HL-60/S4 treated with phorbol 12-myristate 13-acetate at 8.2 ng/mL for 4 days and 3 days (cell line): ENCODE results near the gene FBF1.

Experiments
- in situ Hi-C: fragments of 300-500 bp; cut with MboI; formaldehyde crosslinking; loops from 2 replicates; pipeline ENCODE4 v1.15.0; 2022; ENCODE audit warnings: low sequenced_read_pairs

FBF1 gene

DNA sequence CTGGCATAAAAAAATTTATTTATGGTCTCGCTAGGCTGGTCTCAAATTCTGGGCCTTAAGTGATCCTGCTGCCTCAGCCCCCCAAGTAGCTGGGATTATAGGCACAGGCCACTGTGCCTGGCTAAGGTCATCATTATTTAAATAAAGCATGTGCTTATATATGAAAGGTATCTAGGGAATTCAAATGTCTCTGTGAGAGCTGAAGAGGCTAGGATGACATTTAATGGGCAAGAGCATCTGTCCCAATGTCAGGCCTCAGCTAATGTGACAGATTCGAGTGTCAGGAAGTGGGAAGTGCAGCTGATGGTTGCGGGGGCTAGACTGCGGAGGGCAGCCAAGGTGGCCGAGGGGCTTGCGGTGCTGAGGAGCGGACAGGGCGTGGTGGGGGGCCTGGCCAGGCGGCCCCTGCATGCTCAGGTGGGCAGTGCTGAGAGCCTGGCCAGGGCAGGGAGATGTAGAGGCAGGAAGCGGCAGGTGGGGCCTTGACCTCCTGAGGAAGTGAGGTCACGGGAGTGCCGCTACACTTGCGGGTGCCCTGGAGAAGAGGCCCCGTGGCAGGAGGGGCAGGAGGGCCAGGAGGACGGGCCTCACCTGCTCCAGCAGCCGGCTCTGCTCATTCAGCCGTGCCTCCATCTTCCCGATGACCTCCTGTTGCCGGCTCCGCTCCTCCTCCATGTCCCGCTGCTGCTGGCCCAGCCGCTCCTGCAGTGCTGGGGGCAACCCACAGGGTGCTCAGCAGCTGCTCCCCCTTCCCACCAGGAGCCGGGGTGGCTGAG lies 23.5 kb downstream of the FBF1 start:
- in situ Hi-C loops = no loop called here

DNA sequence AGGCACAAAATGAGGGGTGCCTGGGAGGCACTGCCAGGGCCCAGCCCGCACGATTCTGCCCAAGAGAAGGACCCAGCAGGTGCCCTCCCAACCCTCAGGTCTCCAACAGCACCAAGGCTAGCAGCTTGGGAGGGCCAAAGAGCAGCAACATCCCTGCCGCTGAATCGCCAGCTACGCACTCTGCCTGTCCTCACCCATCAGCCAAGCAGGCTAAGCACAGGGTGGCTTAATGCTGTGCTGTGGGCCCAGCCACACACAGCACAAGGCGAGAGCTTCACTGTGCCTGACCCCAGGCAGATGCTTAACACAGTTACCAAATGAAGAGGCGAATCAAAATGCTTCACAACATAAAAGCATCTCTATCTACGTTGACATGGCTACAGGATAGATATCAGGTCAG lies 25.6 kb downstream of the FBF1 start:
- in situ Hi-C loops = no loop called here

DNA sequence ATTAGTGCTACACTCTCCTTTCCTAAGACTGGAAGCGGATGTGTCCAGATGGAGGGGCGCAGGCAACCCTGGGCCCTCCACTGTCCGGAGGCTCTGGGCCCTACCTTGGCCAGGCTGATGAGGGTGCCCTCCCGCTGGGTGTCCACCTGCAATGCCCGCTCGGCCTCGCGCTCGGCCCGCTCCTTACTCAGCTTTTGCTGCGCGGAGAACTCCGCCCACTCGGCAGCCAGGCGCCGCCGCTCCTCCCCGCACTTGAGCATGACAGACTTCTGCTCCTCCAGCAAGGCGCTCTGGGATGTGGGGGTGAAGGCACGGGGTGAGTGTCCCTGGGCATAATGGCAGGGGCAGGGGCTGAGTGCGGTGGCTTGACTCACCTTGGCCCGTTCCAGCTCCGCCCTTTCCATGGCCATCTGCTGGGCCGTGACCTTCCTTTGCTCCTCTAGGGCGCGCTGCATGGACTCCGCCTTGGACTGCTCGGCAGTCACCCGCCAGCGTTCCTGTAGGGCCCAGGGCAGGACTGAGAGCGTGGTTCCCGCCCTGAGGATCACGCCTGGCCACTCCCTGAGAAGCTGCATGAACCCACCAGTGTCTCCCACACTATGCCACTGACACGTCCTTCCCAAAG lies 26.1 kb downstream of the FBF1 start:
- in situ Hi-C loops = no loop called here

DNA sequence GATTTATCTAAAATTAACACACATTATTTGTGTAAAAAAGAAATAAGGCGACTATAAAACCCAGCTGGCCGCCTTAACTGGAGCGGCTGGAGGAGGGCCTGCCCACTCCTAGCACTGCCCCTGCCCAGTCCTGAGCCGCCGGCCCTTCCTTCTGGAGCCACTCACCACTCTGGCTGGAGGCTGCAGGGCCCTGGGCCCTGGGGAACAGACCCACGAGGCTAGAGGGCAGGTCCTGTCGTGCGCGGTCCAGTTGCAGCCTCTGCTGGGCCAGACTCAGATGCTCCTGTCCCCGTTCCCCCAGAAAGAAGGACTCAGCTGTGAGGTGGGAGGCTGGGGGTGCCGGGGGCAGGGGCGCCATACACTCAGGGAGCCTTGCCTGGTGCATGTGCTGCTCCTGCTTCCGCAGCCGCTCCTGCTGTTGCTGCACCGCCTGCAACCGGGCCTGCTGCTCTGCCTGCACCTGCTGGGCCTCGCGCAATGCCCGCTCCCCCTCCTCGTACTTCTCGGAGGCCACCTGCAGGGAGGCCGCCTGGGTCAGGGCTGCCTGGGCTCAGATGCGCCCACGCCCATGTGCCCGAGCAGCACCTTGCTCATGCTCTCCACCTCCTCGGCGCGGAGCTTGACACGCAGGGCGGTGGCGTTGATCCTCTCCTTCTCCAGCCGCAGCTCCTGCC lies 27.2 kb downstream of the FBF1 start:
- in situ Hi-C loops = no loop called here

DNA sequence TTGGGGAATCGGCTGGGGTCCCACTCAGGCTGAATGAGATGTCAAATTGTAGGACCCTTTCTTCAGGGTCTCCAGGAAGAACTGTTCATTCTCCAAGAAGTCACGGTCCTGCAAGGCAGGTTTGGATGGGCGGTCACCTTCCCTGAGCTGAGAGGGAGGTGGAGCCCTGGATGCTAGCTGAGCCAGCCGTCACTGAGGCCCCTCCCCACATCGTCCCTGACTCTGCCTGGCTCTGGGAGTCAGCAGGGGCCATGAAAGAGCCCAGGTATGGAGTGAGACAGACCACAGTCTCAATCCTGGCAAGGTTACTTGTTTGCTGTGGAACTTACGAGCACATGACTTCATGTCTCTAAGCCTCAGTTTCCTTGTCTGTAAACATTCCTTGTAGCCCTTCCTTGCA lies 30.1 kb downstream of the FBF1 start:
- in situ Hi-C loops = no loop called here

DNA sequence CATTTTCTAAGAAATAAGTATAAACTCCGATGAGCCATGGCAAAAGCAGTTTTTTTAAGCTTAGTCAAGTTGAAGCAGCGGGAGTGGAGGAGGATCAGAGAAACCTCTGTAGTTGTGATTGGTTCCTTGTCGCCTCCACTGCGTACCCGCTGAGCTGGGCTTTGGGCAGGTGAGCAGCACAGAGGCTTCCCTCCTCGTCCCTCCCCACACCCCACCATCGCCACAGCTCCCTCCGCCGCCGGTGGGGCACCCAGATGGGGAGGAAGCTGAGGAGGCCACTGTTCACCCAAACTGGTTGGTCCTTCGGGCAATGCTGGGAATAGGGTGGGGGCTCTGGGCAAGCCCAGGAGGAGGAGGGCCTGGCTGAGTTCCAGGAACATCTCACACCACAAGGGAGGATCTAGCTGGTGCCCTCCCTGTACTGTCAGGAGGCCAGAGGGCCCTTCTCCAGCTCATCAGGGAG lies 31.0 kb downstream of the FBF1 start:
- in situ Hi-C loops = loop anchor here (10.0 kb wide), 1 partner anchor 95 kb away; the partner anchor contains the start of gene CDK3

DNA sequence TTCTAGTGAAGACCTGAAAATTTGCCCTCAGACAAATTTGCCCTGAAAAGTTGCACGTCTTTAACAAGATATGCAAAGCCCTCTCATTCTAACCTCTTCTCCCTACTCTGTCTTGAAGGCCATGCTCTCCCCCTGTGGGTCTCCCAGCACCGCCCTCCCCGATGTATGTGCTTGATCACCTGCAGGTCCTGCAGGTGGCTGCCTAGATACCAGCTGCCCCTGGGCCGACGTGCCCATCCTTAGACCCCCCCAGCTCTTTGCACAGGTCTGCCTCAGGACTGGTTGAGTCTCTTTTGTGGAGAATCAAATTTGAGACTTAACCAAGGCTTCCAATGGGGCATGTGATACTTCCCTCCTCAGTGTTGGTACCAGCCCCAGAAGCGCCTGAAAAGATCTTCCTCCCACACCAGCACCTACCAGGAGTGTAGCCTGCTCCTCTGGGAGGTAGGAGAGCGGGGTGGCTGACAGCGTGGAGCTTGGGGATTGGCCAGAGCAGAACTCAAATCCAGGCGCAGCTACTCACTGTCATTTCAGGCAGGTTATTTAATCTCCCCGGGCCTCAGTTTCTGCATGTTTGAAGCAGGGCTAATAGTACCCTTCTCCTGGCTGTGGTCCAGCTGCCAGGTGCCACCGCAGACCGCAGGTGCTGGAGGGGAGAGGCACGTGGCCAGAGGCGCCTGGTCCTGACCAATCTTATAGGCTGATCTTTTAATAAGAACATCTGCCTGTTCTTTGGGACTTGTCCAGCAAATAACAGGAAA lies 31.6 kb downstream of the FBF1 start:
- in situ Hi-C loops = loop anchor here (10.0 kb wide), 1 partner anchor 96 kb away; the partner anchor contains the start of gene CDK3

DNA sequence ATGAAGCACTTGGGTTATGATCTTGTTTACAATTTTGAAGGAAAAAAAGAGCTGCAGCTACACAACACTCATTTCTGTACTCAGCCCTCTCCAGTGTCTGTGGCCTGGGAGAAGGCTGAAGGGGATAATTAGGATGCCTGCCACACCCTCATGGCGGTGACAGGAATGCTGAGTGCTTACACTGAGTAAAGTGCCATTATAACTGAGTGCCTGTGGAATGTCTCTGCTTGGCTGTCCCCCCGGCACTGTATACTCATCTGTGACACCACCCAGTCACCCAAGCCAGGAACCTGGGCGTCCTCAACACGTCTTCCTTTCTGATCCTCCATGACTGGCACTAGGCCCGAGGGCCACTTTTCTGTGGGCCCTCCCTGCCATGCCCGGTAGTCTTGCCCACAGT lies 32.6 kb downstream of the FBF1 start:
- in situ Hi-C loops = loop anchor here (10.0 kb wide), 1 partner anchor 97 kb away; the partner anchor contains the start of gene CDK3

DNA sequence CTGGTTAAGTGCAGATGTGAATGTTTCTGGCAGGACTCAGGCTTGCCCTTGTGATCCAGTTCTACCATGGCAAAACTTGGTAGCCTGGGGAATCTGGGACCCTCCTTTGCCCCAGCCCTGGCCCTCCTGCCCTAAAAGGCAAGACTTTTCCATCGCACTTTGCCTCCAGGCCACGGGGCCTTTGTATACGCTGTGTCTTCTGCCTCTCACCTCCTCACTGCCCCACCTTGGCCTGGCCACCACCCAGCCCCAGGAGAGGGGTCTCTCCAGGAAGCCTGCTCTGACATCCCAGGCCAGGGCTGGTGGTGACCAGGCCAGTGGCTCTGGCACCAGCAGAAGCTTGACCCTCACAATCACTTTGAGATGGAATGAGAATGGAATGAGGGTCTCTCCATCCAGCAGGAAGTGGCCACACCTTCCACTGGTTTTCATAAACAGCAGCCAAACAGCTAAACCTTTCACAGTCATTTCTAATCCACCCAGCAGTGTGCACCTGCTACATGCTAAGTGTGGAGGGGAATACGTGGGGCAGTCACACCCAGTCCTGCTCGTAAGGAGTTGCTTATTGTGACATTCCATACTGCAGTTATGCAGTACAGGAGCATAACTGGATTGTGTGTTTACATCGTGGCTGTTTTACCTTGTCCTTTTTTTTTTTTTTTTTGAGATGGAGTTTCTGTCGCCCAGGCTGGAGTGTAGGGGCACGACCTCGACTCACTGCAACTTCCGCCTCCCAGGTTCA lies 34.5 kb downstream of the FBF1 start:
- in situ Hi-C loops = loop anchor here (10.0 kb wide), 1 partner anchor 98 kb away; the partner anchor contains the start of gene CDK3

DNA sequence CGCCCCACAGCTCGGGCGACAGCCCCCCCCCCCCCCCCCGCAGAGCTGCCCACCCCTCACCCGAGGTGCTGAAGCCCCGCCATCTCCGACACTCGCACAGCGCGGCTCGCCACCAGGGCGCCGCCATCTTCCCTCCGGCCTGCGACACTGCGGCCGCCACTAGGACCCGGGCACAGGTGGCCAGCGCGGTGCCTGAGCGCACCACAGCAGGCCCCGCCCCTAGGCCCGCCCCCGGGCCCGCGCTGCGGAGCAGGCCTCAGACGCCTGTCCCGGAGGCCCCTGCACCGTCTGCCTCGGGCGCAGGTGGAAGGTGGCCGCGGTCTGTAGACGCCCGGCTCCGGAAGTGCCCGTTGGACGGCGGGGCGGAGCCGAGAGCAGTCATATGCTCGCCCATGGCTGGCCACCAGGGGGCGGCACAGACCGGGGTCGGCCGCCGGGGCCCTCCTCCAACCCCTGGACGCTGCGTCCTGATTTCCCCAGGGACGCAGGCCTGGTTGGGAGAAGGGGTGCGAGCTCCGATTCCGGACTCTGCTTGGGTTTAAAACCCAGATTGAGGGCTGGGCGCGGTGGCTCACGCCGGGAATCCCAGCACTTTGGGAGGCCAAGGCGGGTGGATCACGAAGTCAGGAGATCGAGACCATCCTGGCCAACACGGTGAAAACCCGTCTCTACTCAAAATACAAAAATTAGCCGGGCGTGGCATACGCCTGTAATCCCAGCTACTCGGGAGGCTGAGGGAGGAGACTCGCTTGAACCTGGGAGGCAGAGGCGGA lies 35.9 kb downstream of the FBF1 start, which contains the start of gene MRPL38:
Gene MRPL38, minus strand, starts transcription at position 136 of the 773 bp plus-strand sequence. Its CDS starts 9 bp downstream, at position 127.
- in situ Hi-C loops = loop anchor here (10.0 kb wide), 1 partner anchor 100 kb away; the partner anchor contains the start of gene CDK3

DNA sequence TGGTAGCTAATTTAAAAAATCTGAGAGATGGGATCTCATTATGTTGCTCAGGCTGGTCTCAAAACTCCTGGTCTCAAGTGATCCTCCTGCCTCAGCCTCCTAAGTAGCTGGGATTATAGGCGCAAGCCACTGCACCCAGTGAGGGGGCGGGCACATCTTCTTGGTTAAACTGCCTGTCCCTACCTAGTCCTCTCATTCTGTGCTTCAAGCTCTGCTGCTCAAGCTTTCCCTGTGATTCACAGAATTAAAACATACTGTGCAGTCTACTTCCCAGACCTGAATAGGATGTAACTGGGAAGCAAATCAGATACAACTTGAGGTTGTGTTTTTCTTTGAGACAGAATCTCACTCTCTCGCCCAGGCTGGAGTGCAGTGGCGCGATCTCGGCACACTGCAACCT lies 38.4 kb downstream of the FBF1 start:
- in situ Hi-C loops = loop anchor here (10.0 kb wide), 1 partner anchor 102 kb away; the partner anchor contains the start of gene CDK3

DNA sequence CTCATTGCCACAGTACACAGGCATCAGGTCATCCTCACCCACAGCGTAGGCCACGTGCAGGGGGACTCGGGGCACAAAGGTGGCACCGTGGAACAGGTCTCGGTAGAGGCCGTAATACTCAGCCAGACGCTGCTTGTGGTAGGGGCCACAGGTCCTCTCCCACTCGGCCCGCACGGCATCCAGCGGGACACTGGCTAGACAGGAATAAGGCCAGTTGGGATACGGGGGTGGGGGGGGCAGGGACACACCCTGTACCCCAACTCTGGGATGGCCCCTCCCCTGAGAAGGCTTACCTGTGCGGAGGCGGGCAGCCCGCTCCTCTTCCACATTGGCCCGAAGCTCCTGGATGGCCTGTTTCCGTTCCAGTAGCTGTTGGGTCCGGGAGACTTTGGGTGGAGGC lies 39.1 kb downstream of the FBF1 start:
- in situ Hi-C loops = loop anchor here (10.0 kb wide), 1 partner anchor 103 kb away; the partner anchor contains the start of gene CDK3

DNA sequence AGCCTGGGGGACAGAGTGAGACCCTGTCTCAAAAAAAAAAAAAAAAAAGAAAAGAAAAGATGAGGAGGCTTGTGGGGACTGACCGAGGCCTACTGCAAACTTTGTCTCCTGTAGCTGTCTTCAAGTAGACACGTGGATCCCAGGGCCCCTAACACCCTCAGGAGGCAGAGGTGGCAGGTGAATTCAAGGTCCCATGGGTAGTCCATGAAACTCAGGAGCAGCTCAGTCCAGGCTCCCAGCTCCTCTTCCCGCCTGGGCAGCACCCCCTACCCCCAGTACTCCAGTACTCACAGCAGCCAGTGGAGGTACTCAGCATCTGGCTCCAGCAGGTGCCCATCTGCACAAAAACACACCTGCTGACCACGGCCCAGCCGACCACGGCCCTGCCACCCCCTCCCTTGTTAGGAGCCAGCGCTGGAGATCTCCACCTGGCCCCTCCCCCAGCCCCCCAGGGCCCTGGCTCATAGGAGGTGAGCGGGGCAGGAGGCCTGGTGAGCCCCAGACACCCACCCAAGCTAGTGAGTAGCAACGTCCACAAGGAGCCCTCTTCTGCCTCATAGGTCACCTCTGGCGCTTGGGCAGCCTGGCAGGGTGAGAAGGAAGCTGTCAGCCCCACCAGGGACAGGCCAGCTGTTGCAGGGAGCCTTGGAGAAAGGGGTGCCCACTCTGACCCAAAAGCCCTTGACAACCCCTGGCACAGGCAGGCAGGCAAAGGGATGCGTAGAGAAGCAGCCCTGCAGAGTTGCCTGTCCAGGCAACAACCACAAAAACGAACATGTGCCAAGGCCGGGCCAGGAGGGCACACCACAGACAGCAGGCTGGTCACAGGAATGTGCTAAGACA lies 39.9 kb downstream of the FBF1 start:
- in situ Hi-C loops = loop anchor here (10.0 kb wide), 1 partner anchor 104 kb away; the partner anchor contains the start of gene CDK3

DNA sequence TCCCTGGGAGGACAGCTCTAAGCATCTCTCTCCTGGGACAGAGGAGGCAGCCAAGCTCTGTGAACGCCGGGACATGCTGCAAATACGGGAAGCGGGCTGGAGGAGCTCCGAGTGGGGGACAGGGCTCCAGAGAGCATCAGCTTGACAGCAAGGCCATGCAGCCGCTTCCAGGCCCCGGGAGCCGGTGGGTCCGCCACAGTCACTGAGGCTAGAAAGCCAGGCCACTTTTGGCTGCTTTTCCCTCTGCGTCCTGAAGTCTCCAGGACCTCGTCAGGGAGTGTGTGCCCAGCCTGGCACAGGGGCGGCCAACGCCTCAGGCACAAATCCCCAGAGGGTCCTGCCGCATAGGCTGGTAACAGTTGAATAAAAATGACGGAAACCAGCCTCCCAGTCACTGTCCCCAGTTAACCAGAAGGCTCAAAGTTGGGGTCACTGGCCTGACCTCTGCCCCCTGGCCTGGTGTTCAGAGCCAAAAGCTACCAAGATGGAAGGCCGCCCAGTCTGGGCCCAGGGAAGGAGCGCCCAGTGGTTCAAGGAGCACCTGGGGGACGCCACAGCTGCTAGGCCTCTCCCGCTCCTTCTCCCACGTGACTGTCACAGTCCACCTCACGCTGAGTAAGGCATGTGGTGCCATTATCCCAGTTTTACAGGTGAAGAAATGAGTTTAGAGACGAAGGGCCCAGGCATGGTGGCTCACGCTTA lies 40.9 kb downstream of the FBF1 start:
- in situ Hi-C loops = loop anchor here (10.0 kb wide), 1 partner anchor 105 kb away; the partner anchor contains the start of gene CDK3

DNA sequence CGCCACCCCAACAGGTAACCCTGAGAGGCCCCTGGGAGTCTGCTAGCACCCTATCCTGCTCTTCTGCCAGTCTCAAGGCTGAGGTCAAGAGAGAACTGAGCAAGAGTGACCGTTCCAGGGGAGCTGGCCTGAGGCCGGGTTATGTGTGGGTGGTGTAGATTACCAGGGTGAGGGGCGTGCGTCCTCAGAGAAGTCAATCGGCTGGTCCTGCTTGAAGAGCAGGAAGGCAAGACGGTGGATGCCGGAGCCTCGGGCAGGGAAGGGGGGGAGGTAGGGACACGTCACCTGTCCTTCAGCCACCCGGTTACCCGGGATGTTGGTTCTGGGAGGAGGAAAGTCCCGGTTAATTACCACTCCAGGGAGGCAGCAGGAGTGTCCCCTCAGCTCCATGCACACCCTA lies 41.5 kb downstream of the FBF1 start:
- in situ Hi-C loops = no loop called here

DNA sequence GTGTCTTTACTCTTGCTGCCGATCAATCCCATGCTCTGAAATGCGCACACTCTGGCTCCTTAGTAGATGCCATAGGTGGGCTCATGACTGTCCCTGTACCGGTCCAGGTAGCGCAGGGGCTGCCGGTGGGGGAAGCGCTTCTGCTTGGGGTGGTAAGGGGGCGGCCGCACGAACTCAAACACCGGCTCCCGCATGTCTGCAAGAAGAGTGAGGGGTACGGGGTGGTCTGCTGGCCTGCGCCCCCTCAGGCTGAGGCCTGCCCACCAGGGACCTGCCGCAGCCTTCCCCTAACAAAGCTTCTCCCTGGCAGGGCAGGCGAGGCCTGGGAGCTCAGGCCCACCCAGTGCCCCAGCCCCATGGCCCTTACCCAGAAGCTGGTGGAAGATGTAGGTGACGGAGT lies 42.1 kb downstream of the FBF1 start:
- in situ Hi-C loops = no loop called here

DNA sequence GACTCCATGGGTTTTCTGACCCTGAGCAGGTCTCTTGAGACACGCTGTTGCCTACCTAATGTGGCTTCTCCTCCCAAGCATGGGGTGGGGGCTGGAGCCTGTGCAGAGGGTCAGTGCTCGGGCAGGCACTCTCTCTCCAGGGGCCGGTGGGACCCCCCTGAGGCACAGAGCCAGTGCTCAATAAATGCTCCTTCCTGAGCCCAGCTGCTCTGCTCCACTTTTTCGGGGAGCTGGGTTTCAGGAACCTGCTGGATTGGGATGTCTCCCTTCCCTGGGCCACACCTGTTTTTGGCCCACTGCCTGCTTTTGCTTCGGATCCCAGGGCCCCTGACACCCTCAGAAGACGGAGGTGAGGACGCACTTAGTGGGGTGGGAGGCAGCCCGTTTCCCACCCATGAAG lies 42.8 kb downstream of the FBF1 start:
- in situ Hi-C loops = no loop called here
